Spleen (tissue), 7 donors: Measurements from ENCODE around the gene ELOVL1.
A peak's percentile ranks its signal among the peaks of the same experiment; 100 is the strongest.

ENCODE experiments used
- CTCF ChIP-seq, 11 experiments: fragments of 200-600 bp in 7 of 11; fragments of 450-650 bp in 4 of 11; sonication (generic) in 4 of 11; IDR thresholded peaks in 8 of 11; conservative IDR thresholded peaks in 3 of 11; 1 replicate in 7 of 11; 2 replicates in 4 of 11; pipeline versions ENCODE4 v1.4.0 to v1.8.0; 2016 to 2021; ENCODE audit warnings: antibody characterized with exemption in 11 of 11, inconsistent platforms in 4 of 11, mild to moderate bottlenecking in 1 of 11
- POLR2AphosphoS5 ChIP-seq, 3 donors: sonication (generic); formaldehyde crosslinking; IDR thresholded peaks; one replicate each; pipeline ENCODE4 v1.5.1; 2017; ENCODE audit warnings: antibody characterized with exemption in 3 of 3
- donor health status: DM: no; HTN: no; CAD: no; lungs with moderate emphysema.
- donor health status: DM: no; HTN: no; CAD: no.
- donor health status: DM: no; HTN: no; CAD: no.

GRCh38 chr1:43358121-43358745, 9.6 kb downstream of the ELOVL1 start:
- peak in 6 of 11 experiments; percentile 6 to 33 (median 26) for TF ChIP-seq CTCF (IDR thresholded peaks at IDR 0.05 in 8 of 11, conservative IDR thresholded peaks at IDR 0.05 in 3 of 11)
- TF ChIP-seq POLR2AphosphoS5 (IDR thresholded peaks at IDR 0.05), result no peak
